DOHH2 (cell line): ENCODE measurements around the gene KAT2A.

ENCODE experiments used
- CTCF ChIP-seq: fragments of 200-600 bp; sonication (generic); IDR thresholded peaks from one replicate; pipeline ENCODE4 v1.5.1; 2014; ENCODE audit warnings: antibody characterized with exemption, mild to moderate bottlenecking, low read depth, low read length; ENCODE audit not compliant: poor library complexity, severe bottlenecking
- EZH2phosphoT487 ChIP-seq: fragments of 200-600 bp; sonication (generic); IDR thresholded peaks from 2 replicates; pipeline ENCODE4 v1.6.1; 2017; ENCODE audit warnings: borderline replicate concordance, mild to moderate bottlenecking, antibody characterized with exemption, low read length, moderate library complexity, mixed read lengths

DNA sequence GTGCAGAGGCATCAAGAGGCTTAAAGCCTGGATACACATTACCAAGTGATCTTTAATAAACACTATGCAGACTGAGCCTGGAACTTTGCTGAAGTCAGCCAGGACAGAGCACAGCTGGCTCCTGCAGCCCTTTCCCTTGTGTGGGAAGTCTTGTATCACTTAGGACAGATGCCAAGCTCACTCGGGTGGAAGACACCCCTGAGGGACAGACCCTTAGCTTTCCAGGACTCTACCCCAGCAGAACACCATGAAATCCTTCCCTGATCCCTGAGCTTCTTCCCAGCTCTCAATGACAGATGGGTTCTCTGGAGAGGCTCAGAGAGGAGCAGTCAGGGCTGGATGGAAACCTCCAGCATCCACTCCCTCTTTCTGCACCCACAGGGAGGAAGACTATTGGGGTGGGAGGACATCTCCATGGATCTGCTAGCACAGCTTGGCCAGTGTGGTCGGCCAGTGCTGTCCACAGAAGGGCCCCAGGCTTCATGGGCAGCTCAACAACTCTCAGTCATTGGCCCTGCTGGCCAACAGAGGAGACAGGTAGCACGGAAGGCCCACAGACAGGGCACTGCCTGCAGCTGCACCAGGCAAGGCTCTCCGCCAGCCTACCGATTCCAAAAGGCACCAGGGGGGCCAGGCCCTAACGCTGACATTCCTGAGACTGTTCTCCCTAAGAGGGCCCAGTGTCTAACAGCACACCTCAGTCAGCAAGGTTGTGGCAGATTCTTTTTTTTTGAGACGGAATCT is 17.8 kb upstream of the KAT2A start:
- TF ChIP-seq CTCF (no peak), EZH2phosphoT487 (no peak)
